ENCODE measurements around the gene ACVR1C.

DNA sequence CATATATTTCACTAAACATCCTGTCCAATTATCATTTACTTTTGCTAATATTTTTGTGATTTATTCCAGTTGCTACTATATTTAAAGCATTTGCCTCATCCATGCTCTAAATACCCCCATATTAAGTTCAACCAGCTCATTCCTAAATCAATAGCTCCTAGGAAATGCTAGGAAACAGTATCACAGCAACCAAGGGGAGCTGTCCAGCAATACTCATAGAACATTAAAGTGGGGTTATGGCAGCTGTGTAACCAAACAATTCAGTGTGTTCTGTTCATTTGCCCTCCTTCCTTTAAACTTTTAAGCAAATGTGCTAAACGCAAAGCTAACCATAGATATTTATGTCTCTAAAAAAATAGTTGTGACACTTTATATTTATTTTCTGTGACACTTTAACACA is 41.1 kb downstream of the ACVR1C start:
- TF ChIP-seq, protein P1, sequence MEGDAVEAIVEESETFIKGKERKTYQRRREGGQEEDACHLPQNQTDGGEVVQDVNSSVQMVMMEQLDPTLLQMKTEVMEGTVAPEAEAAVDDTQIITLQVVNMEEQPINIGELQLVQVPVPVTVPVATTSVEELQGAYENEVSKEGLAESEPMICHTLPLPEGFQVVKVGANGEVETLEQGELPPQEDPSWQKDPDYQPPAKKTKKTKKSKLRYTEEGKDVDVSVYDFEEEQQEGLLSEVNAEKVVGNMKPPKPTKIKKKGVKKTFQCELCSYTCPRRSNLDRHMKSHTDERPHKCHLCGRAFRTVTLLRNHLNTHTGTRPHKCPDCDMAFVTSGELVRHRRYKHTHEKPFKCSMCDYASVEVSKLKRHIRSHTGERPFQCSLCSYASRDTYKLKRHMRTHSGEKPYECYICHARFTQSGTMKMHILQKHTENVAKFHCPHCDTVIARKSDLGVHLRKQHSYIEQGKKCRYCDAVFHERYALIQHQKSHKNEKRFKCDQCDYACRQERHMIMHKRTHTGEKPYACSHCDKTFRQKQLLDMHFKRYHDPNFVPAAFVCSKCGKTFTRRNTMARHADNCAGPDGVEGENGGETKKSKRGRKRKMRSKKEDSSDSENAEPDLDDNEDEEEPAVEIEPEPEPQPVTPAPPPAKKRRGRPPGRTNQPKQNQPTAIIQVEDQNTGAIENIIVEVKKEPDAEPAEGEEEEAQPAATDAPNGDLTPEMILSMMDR (IDR thresholded peaks at IDR 0.05), result no peak
- no peak for TF ChIP-seq POLR2A (IDR thresholded peaks at IDR 0.05)
